OCI-LY7 (cell line): Measurements from ENCODE around the gene CDK5. TPM values are rescaled to one million over a fixed set of nuclear protein-coding genes. Genes with fewer than 3 reads are reported as not detected.

Source experiments
- BruUV-seq: library from RNA; stranded (reverse); fragments of 400-500 nt; replicated peaks from 2 replicates; lab custom pipeline; 2021; lab: Mats Ljungman, UMichigan
- CTCF ChIA-PET: fragments of 300-600 bp; sonication (Branson Sonifier 250); formaldehyde crosslinking; loops from one replicate; lab custom pipeline; 2022; ENCODE audit warnings: antibody characterized with exemption; ENCODE audit not compliant: unreplicated experiment; lab: Charles Lee
- POLR2A ChIA-PET: fragments of 300-600 bp; sonication (Branson Sonifier 250); formaldehyde crosslinking; loops from one replicate; lab custom pipeline; 2022; ENCODE audit warnings: antibody characterized with exemption; lab: Charles Lee
- DNase-seq: peaks from one replicate; pipeline ENCODE4 v3.0.0-alpha.2; 2015; ENCODE audit warnings: low spot score
- H2AFZ ChIP-seq: fragments of 200-600 bp; sonication (generic), shearing (Covaris generic); 2 replicates; pipeline ENCODE4 v1.6.1; 2014; ENCODE audit warnings: mild to moderate bottlenecking, antibody characterized with exemption, low read length, moderate library complexity
- H3K27ac ChIP-seq: fragments of 200-600 bp; sonication (generic); 2 replicates; pipeline ENCODE4 v1.5.1; 2014; ENCODE audit warnings: mixed run types, low read depth, mild to moderate bottlenecking, moderate library complexity, low read length, inconsistent platforms; ENCODE audit not compliant: poor library complexity, severe bottlenecking
- H3K36me3 ChIP-seq: fragments of 200-600 bp; sonication (generic); 2 replicates; pipeline ENCODE4 v1.6.1; 2014; ENCODE audit warnings: mild to moderate bottlenecking, antibody characterized with exemption, low read length, moderate library complexity, mixed read lengths; ENCODE audit not compliant: insufficient read depth
- H3K4me1 ChIP-seq: fragments of 200-600 bp; sonication (generic); 2 replicates; pipeline ENCODE4 v1.5.1; 2014; ENCODE audit warnings: mild to moderate bottlenecking, low read length; ENCODE audit not compliant: insufficient read depth, poor library complexity, severe bottlenecking
- H3K4me2 ChIP-seq: fragments of 200-600 bp; sonication (generic); 2 replicates; pipeline ENCODE4 v1.6.1; 2014; ENCODE audit warnings: mild to moderate bottlenecking, low read length
- H3K4me3 ChIP-seq: fragments of 200-600 bp; sonication (generic); 2 replicates; pipeline ENCODE4 v1.5.1; 2014; ENCODE audit warnings: mild to moderate bottlenecking, low read depth, low read length; ENCODE audit not compliant: poor library complexity, severe bottlenecking
- H3K79me2 ChIP-seq: fragments of 200-600 bp; sonication (generic); 2 replicates; pipeline ENCODE4 v1.6.1; 2016; ENCODE audit warnings: low read depth, mild to moderate bottlenecking, low read length, moderate library complexity, mixed read lengths; ENCODE audit not compliant: insufficient read depth
- H3K9me2 ChIP-seq: fragments of 200-600 bp; sonication (generic); 2 replicates; pipeline ENCODE4 v1.6.1; 2016; ENCODE audit warnings: mild to moderate bottlenecking, low read length, mixed read lengths; ENCODE audit not compliant: insufficient read depth
- H3K9me3 ChIP-seq: fragments of 200-600 bp; sonication (generic); 2 replicates; pipeline ENCODE4 v1.6.1; 2014; ENCODE audit warnings: mild to moderate bottlenecking, mixed run types, low read length, mixed read lengths
- H4K20me1 ChIP-seq: fragments of 200-600 bp; sonication (generic); 2 replicates; pipeline ENCODE4 v1.6.1; 2014; ENCODE audit warnings: mild to moderate bottlenecking, antibody characterized with exemption, low read length, moderate library complexity, mixed read lengths; ENCODE audit not compliant: insufficient read depth
- EZH2phosphoT487 ChIP-seq: fragments of 200-600 bp; sonication (generic); IDR thresholded peaks from 2 replicates; pipeline ENCODE4 v1.6.1; 2018; ENCODE audit warnings: low read depth, borderline replicate concordance, mild to moderate bottlenecking, mixed run types, antibody characterized with exemption, low read length, moderate library complexity, mixed read lengths
- intact Hi-C: fragments of 100-400 bp; cut with micrococcal nuclease; formaldehyde crosslinking; loops from one replicate; pipeline ENCODE4 v1.10.0; 2022; ENCODE audit not compliant: unreplicated experiment
- total RNA-seq, 2 experiments: library from RNA; depleted of rRNA in 1 of 2; stranded (reverse); fragments of >200 nt in 1 of 2; shearing (Covaris generic) in 1 of 2; gene quantifications; 2 replicates each; pipeline ENCODE4 v1.2.3, GENCODE V29; 2014 to 2022
- TF ChIP-seq, protein P1 (sequence below): fragments of 200-600 bp; sonication (generic); conservative IDR thresholded peaks from 2 replicates; pipeline ENCODE4 v1.5.1; 2014; ENCODE audit warnings: mild to moderate bottlenecking, antibody characterized with exemption, low read length, moderate library complexity, mixed read lengths

The CDK5 gene
- total RNA-seq, 2 experiments from 2014 or later: 23.7 to 30.9 TPM

DNA sequence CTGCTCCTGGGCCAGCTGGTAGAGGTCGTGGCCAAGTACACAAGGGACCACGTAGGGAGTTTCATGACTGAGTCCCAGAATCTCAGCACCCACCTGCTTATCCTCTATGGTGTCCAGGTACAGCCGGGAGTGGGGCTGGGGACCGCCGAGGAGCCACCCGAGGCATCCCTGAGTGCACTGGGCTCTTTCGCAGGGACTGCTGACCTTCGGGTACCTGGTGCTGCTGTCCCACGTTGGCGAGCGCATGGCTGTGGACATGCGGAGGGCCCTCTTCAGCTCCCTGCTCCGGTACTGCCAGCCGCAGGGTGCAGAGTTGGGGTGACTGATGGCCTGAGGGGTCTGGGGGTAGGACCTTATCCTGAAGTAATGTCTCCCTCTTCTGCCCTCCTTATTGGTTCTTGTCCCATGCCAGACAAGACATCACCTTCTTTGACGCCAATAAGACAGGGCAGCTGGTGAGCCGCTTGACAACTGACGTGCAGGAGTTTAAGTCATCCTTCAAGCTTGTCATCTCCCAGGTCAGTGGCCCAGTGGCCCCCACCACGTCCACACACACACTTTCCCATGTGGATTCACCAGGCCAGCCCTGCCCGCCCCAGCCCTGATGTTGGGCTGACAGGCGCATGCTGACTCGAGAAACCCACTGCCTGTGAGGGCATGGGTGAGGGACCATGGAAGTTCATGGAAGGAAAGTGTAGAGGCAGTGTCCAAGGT, 23.2 kb downstream of the CDK5 start:
- intact Hi-C loops: no loop called here
- DNase-seq: no peak
- Histone ChIP-seq H4K20me1 (no peaks in the 10 kb centered on the region), H3K36me3 (peaks cover 19% of the 10 kb centered on the region), H3K27ac (no peak overlapping the region), H3K9me3 (no peaks in the 10 kb centered on the region), H3K4me1 (peaks cover 5% of the 10 kb centered on the region), H3K4me3 (no peak overlapping the region), H3K79me2 (peaks cover 6% of the 10 kb centered on the region; the same call in 1 of the 2 replicates), H2AFZ (no peak overlapping the region), H3K9me2 (no peaks in the 10 kb centered on the region), H3K4me2 (no peak overlapping the region)
- TF ChIP-seq, protein P1, sequence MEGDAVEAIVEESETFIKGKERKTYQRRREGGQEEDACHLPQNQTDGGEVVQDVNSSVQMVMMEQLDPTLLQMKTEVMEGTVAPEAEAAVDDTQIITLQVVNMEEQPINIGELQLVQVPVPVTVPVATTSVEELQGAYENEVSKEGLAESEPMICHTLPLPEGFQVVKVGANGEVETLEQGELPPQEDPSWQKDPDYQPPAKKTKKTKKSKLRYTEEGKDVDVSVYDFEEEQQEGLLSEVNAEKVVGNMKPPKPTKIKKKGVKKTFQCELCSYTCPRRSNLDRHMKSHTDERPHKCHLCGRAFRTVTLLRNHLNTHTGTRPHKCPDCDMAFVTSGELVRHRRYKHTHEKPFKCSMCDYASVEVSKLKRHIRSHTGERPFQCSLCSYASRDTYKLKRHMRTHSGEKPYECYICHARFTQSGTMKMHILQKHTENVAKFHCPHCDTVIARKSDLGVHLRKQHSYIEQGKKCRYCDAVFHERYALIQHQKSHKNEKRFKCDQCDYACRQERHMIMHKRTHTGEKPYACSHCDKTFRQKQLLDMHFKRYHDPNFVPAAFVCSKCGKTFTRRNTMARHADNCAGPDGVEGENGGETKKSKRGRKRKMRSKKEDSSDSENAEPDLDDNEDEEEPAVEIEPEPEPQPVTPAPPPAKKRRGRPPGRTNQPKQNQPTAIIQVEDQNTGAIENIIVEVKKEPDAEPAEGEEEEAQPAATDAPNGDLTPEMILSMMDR: no peak
- no peak for TF ChIP-seq EZH2phosphoT487
- POLR2A ChIA-PET: no interaction called here
- no TSS peak for BruUV-seq
- CTCF ChIA-PET: no interaction called here

DNA sequence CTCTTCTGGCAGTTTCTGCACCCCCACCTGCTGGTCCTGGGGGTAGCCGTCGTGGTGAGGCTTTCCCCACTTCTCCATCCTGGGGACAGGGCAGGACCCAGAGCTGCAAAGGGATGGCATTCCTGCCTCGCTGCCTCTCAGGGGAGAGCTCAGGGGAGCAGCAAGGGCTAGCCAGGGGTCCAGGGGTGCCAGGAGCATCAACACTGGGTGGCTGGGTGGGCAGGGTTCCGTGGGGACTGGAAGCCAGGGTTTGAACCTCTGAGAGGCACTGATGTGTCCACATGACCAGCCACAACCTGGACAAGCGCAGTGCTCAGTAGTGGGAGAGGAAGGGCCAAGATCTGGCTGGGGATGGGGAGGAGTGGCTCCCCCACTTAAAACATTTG, 23.8 kb downstream of the CDK5 start:
- no peak overlapping the region for H3K4me2 ChIP-seq
- no peaks in the 10 kb centered on the region for H3K9me2 ChIP-seq
- no peak overlapping the region for H3K4me3 ChIP-seq
- DNase-seq: no peak
- H4K20me1 ChIP-seq: 0 out of 2 replicates have a peak, but pooled peaks cover 3% of the 10 kb centered on the region
- no peak overlapping the region for H2AFZ ChIP-seq
- peaks cover 19% of the 10 kb centered on the region for H3K36me3 ChIP-seq
- TF ChIP-seq, protein P1: no peak
- TF ChIP-seq EZH2phosphoT487: no peak
- H3K9me3 ChIP-seq: no peaks in the 10 kb centered on the region
- H3K27ac ChIP-seq: no peak overlapping the region
- intact Hi-C loops: no loop called here
- peaks cover 11% of the 10 kb centered on the region; the same call in 1 of the 2 replicates for H3K79me2 ChIP-seq
- no TSS peak for BruUV-seq
- H3K4me1 ChIP-seq: peaks cover 11% of the 10 kb centered on the region
- POLR2A ChIA-PET: no interaction called here
- CTCF ChIA-PET: no interaction called here
